Endodermal cell (in vitro differentiated cells): ENCODE data around the gene PTGS1. TPM values are rescaled to one million over a fixed set of nuclear protein-coding genes. Genes with fewer than 3 reads are reported as not detected.

Source experiments
- DNase-seq: peaks from one replicate; pipeline ENCODE4 v3.0.0-alpha.2; 2017
- H3K27ac ChIP-seq: 2 replicates; pipeline ENCODE4 v1.5.1; 2013; ENCODE audit warnings: mild to moderate bottlenecking, low read depth, low read length, moderate library complexity
- H3K27me3 ChIP-seq: 2 replicates; pipeline ENCODE4 v1.6.1; 2013; ENCODE audit warnings: mild to moderate bottlenecking, low read length, moderate library complexity; ENCODE audit not compliant: insufficient read depth, control insufficient read depth, poor library complexity, severe bottlenecking
- H3K36me3 ChIP-seq: 2 replicates; pipeline ENCODE4 v1.7.0; 2013; ENCODE audit warnings: mild to moderate bottlenecking, low read length, moderate library complexity; ENCODE audit not compliant: control insufficient read depth, insufficient read depth
- H3K4me1 ChIP-seq: one replicate; pipeline ENCODE4 v1.7.0; 2013; ENCODE audit warnings: low read length; ENCODE audit not compliant: control insufficient read depth, insufficient read depth
- H3K4me3 ChIP-seq: 2 replicates; pipeline ENCODE4 v1.5.1; 2013; ENCODE audit warnings: mild to moderate bottlenecking, low read length, moderate library complexity
- H3K9ac ChIP-seq: 2 replicates; pipeline ENCODE4 v1.6.1; 2013; ENCODE audit warnings: mild to moderate bottlenecking, low read length, moderate library complexity; ENCODE audit not compliant: poor library complexity, severe bottlenecking; ENCODE audit errors: extremely low read depth
- H3K9me3 ChIP-seq: 2 replicates; pipeline ENCODE4 v1.6.1; 2013; ENCODE audit warnings: mild to moderate bottlenecking, low read length, moderate library complexity; ENCODE audit not compliant: control insufficient read depth
- H3K27ac Mint-ChIP-seq: 2 replicates; pipeline ENCODE4 v1.8.0; 2020; ENCODE audit warnings: mixed read lengths
- H3K27me3 Mint-ChIP-seq: 2 replicates; pipeline ENCODE4 v1.8.0; 2021; ENCODE audit warnings: mild to moderate bottlenecking, mixed read lengths; ENCODE audit not compliant: insufficient read depth
- H3K36me3 Mint-ChIP-seq: 2 replicates; pipeline ENCODE4 v1.8.0; 2020; ENCODE audit warnings: low read depth, mixed read lengths
- H3K4me1 Mint-ChIP-seq: 2 replicates; pipeline ENCODE4 v1.8.0; 2020; ENCODE audit warnings: mixed read lengths
- H3K4me3 Mint-ChIP-seq: 2 replicates; pipeline ENCODE4 v1.8.0; 2020; ENCODE audit warnings: mild to moderate bottlenecking, moderate library complexity, mixed read lengths
- H3K9me3 Mint-ChIP-seq: 2 replicates; pipeline ENCODE4 v1.8.0; 2020; ENCODE audit warnings: mild to moderate bottlenecking, mixed read lengths
- CTCF ChIP-seq: fragments of 200-600 bp; sonication (generic); conservative IDR thresholded peaks from 2 replicates; pipeline ENCODE4 v1.5.0; 2021; ENCODE audit warnings: antibody characterized with exemption, mild to moderate bottlenecking
- WGBS, 2 experiments: methylation state at CpG; one replicate each; pipeline versions ENCODE4 v1.1.5 to v1.1.7; 2013; ENCODE audit warnings: missing lambda C conversion rate in 2 of 2, mixed read lengths in 1 of 2; ENCODE audit not compliant: insufficient coverage in 1 of 2, insufficient read length in 1 of 2; 5-methylcytosine and 5-hydroxymethylcytosine counted together
- total RNA-seq, 2 donors: library from RNA; stranded (reverse); fragmentation: NEBNext Ultra II Directional in 1 of 2; extraction: Animal tissue kit (Norgen Biotek cat#: 25700) in 1 of 2; gene quantifications; 2 replicates in 1 of 2; 3 replicates in 1 of 2; pipeline ENCODE4 v1.2.1, GENCODE V29; 2021

The PTGS1 gene
- total RNA-seq, 2 donors from 2014 or later, result 0.84 to 1.1 TPM

GRCh38 chr9:122367774-122368460 lies 2.9 kb upstream of the PTGS1 start:
- no peaks in the 10 kb centered on the region for H3K36me3 Mint-ChIP-seq
- H3K4me3 ChIP-seq, result no peak overlapping the region
- peaks cover 48% of the 10 kb centered on the region for H3K27me3 Mint-ChIP-seq
- no peak overlapping the region for H3K27ac ChIP-seq
- peaks cover 41% of the 10 kb centered on the region for H3K27me3 ChIP-seq
- peaks cover 2% of the 10 kb centered on the region for H3K9me3 Mint-ChIP-seq
- peaks cover 15% of the 10 kb centered on the region for H3K4me1 Mint-ChIP-seq
- H3K4me1 ChIP-seq, result peaks cover 3% of the 10 kb centered on the region
- H3K9me3 ChIP-seq, result no peaks in the 10 kb centered on the region
- TF ChIP-seq CTCF, result no peak
- no peak for DNase-seq
- no peak overlapping the region for H3K9ac ChIP-seq
- H3K4me3 Mint-ChIP-seq, result no peak overlapping the region
- 84 to 88% methylated on average over 6 of the region's 6 CpGs for WGBS, 2 experiments
- H3K27ac Mint-ChIP-seq, result no peak overlapping the region
- H3K36me3 ChIP-seq, result no peaks in the 10 kb centered on the region

- Mint-ChIP-seq H3K4me1 (peaks cover 15% of the 10 kb centered on the region), H3K36me3 (no peaks in the 10 kb centered on the region), H3K27ac (no peak overlapping the region), H3K9me3 (peaks cover 2% of the 10 kb centered on the region), H3K4me3 (no peak overlapping the region), H3K27me3 (peaks cover 54% of the 10 kb centered on the region)
- no peak for TF ChIP-seq CTCF
- Histone ChIP-seq H3K36me3 (no peaks in the 10 kb centered on the region), H3K9ac (no peak overlapping the region), H3K27ac (no peak overlapping the region), H3K4me1 (peaks cover 3% of the 10 kb centered on the region), H3K4me3 (no peak overlapping the region), H3K27me3 (peaks cover 49% of the 10 kb centered on the region), H3K9me3 (no peaks in the 10 kb centered on the region)
- WGBS, 2 experiments, result 95% methylated on average over 1 of the region's 1 CpG; no CpG with 5 or more reads in 1 of the 2 experiments
- DNase-seq, result no peak
Observed at GRCh38 chr9:122368642-122369041, 2.2 kb upstream of the PTGS1 start.

GRCh38 chr9:122370303-122370702 lies 521 bp upstream of the PTGS1 start:
- Histone ChIP-seq H3K4me1 (peaks cover 3% of the 10 kb centered on the region), H3K27me3 (peaks cover 63% of the 10 kb centered on the region), H3K36me3 (no peaks in the 10 kb centered on the region), H3K9ac (no peak overlapping the region), H3K4me3 (no peak overlapping the region), H3K27ac (no peak overlapping the region), H3K9me3 (no peaks in the 10 kb centered on the region)
- 71 to 72% methylated on average over 3 to 5 of the region's 5 CpGs for WGBS, 2 experiments
- peaks cover 20% of the 10 kb centered on the region for H3K4me1 Mint-ChIP-seq
- no peaks in the 10 kb centered on the region for H3K36me3 Mint-ChIP-seq
- TF ChIP-seq CTCF, result no peak
- peaks cover 60% of the 10 kb centered on the region for H3K27me3 Mint-ChIP-seq
- H3K4me3 Mint-ChIP-seq, result peak overlapping the region; percentile 45
- peaks cover 2% of the 10 kb centered on the region for H3K9me3 Mint-ChIP-seq
- H3K27ac Mint-ChIP-seq, result no peak overlapping the region
- no peak for DNase-seq
